Keratinocyte (primary cell): ENCODE data around the gene FAM50B.

Experiments
- EZH2 ChIP-seq: IDR thresholded peaks from one replicate; pipeline ENCODE4 v1.6.1; 2012; ENCODE audit warnings: inconsistent platforms, mild to moderate bottlenecking, low read length, moderate library complexity
- TF ChIP-seq, protein P1 (sequence below), 3 experiments: IDR thresholded peaks in 1 of 3; conservative IDR thresholded peaks in 1 of 3; optimal IDR thresholded peaks in 1 of 3; 2 replicates in 2 of 3; 3 replicates in 1 of 3; pipeline versions ENCODE3 to v1.5.1; 2011; ENCODE audit warnings: low read length in 3 of 3, mild to moderate bottlenecking in 3 of 3, moderate library complexity in 2 of 3, control low read depth in 1 of 3, inconsistent platforms in 1 of 3; ENCODE audit not compliant: insufficient read depth in 2 of 3; ENCODE audit errors: extremely low read depth in 1 of 3

DNA sequence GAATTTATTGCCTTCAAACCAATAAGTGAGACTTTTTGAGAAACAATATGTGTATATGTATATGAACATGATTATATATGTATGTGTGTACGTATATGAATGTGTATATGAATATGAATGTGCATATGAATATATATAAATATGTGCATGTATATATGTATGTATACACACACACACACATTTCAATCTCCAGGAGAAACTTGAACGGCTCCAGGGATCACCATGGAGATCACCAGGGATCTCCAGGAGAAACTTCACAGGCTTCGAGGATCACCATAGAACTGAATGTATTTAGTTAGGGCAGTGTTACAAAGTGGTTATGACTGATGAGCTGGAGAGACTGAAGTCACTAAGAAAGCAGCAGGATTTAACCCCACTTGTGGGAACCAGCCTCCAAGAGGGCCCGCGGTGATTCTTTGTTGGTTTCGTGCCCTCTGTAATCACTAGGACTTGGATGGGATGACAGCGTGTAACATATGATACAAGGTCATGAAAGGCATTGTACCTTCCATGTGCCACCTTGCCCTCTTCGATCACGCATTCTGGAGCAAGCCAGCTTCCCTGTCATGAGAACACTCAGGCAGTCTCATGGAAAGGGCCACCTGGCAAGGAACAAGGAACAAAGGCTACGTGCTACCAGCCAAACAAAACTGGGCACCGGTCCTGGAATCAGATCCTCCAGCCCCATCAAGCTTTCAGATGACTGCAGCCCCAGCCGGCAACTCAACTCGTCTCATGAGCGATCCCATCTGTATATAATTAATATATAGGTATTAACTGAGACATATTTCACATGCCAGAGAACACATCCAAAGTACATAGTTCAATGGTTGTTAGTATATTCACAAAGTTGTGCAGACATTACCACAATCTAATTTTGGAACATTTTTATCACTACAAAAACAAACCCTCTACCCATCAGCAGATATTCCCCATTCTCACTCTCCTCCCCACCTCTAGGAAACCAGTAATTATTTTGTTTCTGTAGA lies 8.6 kb downstream of the FAM50B start:
- TF ChIP-seq, protein P1, sequence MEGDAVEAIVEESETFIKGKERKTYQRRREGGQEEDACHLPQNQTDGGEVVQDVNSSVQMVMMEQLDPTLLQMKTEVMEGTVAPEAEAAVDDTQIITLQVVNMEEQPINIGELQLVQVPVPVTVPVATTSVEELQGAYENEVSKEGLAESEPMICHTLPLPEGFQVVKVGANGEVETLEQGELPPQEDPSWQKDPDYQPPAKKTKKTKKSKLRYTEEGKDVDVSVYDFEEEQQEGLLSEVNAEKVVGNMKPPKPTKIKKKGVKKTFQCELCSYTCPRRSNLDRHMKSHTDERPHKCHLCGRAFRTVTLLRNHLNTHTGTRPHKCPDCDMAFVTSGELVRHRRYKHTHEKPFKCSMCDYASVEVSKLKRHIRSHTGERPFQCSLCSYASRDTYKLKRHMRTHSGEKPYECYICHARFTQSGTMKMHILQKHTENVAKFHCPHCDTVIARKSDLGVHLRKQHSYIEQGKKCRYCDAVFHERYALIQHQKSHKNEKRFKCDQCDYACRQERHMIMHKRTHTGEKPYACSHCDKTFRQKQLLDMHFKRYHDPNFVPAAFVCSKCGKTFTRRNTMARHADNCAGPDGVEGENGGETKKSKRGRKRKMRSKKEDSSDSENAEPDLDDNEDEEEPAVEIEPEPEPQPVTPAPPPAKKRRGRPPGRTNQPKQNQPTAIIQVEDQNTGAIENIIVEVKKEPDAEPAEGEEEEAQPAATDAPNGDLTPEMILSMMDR (optimal IDR thresholded peaks at IDR 0.05 in 1 of 3, IDR thresholded peaks at IDR 0.05 in 1 of 3, conservative IDR thresholded peaks at IDR 0.05 in 1 of 3; ENCODE audit: extremely low read depth in 1 of 3, insufficient read depth in 2 of 3, low read length in 3 of 3) = no peak
- no peak for TF ChIP-seq EZH2
